Measurements from ENCODE around the gene ZBTB34.

The ZBTB34 gene

DNA sequence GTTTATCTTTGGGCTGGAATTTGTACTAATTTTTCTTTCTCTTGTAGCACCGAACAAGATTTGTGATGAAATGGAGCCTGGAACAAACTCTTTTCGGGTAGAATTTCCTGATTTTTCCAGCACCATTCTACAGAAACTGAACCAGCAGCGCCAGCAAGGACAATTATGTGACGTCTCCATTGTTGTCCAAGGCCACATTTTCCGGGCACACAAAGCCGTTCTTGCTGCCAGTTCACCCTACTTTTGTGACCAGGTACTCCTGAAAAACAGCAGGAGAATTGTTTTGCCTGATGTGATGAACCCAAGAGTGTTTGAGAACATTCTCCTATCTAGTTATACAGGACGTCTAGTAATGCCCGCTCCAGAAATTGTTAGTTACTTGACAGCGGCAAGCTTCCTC is 28.0 kb upstream of the ZBTB34 start:
- Histone ChIP-seq H3K4me1 (ENCODE audit: insufficient read depth, low read length) (no peaks in the 10 kb centered on the region), H3K4me3 (ENCODE audit: low read depth in 1 of 2, low read length in 2 of 2) (no peak overlapping the region), H3K27me3 (ENCODE audit: control insufficient read depth in 1 of 2, insufficient read depth in 2 of 2, low read length in 2 of 2) (no peaks in the 10 kb centered on the region), H3K9ac (ENCODE audit: low read length) (no peak overlapping the region), H3K27ac (ENCODE audit: low read depth, low read length) (no peak overlapping the region), H3K9me3 (ENCODE audit: low read length) (no peaks in the 10 kb centered on the region), H3K36me3 (ENCODE audit: insufficient read depth, low read length) (peaks cover 22% of the 10 kb centered on the region)

DNA sequence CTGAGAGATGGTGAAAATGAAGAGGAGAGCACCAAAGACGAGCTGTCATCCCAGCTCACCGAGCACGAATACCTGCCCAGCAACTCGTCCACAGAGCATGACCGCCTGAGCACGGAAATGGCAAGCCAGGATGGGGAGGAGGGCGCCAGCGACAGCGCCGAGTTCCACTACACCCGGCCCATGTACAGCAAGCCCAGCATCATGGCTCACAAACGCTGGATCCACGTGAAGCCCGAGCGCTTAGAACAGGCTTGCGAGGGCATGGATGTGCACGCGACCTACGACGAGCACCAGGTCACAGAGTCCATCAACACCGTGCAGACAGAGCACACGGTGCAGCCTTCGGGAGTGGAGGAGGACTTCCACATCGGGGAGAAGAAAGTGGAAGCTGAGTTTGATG is 27.4 kb upstream of the ZBTB34 start:
- H3K4me3 ChIP-seq (ENCODE audit: low read depth in 1 of 2, low read length in 2 of 2) = no peak overlapping the region
- no peaks in the 10 kb centered on the region for H3K27me3 ChIP-seq (ENCODE audit: control insufficient read depth in 1 of 2, insufficient read depth in 2 of 2, low read length in 2 of 2)
- no peaks in the 10 kb centered on the region for H3K4me1 ChIP-seq (ENCODE audit: insufficient read depth, low read length)
- no peak overlapping the region for H3K27ac ChIP-seq (ENCODE audit: low read depth, low read length)
- peaks cover 22% of the 10 kb centered on the region for H3K36me3 ChIP-seq (ENCODE audit: insufficient read depth, low read length)
- no peaks in the 10 kb centered on the region for H3K9me3 ChIP-seq (ENCODE audit: low read length)
- H3K9ac ChIP-seq (ENCODE audit: low read length) = no peak overlapping the region

DNA sequence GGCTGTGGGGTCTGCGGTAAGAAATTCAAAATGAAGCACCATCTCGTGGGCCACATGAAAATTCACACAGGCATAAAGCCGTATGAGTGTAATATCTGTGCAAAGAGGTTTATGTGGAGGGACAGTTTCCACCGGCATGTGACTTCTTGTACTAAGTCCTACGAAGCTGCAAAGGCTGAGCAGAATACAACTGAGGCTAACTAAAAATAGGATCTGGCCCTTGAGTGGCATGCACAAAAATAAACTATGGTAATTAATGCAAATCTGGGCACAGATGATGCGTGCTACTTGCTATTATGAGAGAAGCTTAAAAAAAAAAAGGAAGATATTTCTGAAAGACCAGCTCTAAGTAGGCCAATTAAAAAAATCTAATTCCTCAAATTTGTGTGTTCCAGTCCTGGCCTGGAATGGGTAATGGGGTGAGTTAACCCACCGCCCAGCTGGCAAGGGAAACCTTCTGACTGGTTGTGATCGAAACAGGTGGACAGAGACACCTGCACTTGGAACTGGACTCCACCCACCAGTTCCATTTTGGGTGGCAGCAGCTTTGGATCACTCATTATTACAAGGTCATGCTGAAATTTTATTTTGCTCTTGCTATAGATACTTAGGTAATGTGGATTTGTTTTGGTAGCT is 26.6 kb upstream of the ZBTB34 start:
- no peak overlapping the region for H3K9ac ChIP-seq (ENCODE audit: low read length)
- no peaks in the 10 kb centered on the region for H3K9me3 ChIP-seq (ENCODE audit: low read length)
- H3K27me3 ChIP-seq (ENCODE audit: control insufficient read depth in 1 of 2, insufficient read depth in 2 of 2, low read length in 2 of 2) = no peaks in the 10 kb centered on the region
- H3K4me1 ChIP-seq (ENCODE audit: insufficient read depth, low read length) = peaks cover 6% of the 10 kb centered on the region
- H3K36me3 ChIP-seq (ENCODE audit: insufficient read depth, low read length) = peaks cover 22% of the 10 kb centered on the region
- H3K27ac ChIP-seq (ENCODE audit: low read depth, low read length) = no peak overlapping the region
- no peak overlapping the region for H3K4me3 ChIP-seq (ENCODE audit: low read depth in 1 of 2, low read length in 2 of 2)

DNA sequence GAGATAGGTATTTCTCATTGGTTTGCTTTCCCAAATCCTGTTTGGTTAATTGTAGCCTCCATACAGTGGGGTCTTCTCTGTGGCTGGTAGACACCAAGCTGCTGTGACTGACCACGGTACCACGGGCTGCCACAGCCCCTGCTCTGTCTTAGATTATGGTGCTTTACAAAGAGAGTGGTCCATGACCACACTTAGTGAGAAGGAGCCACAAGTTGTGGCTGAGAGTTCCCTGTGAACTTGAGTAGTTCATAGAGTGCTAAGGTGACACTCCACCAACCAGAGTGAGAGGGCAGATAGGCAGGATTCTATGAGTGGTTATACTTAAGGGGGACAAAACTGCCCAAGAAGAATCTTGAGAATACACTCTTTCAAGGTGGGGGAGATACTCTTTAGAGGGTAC is 25.8 kb upstream of the ZBTB34 start:
- H3K9ac ChIP-seq (ENCODE audit: low read length) = no peak overlapping the region
- H3K4me3 ChIP-seq (ENCODE audit: low read depth in 1 of 2, low read length in 2 of 2) = no peak overlapping the region
- H3K4me1 ChIP-seq (ENCODE audit: insufficient read depth, low read length) = peaks cover 6% of the 10 kb centered on the region
- H3K27me3 ChIP-seq (ENCODE audit: control insufficient read depth in 1 of 2, insufficient read depth in 2 of 2, low read length in 2 of 2) = no peaks in the 10 kb centered on the region
- H3K36me3 ChIP-seq (ENCODE audit: insufficient read depth, low read length) = peaks cover 22% of the 10 kb centered on the region
- no peak overlapping the region for H3K27ac ChIP-seq (ENCODE audit: low read depth, low read length)
- H3K9me3 ChIP-seq (ENCODE audit: low read length) = no peaks in the 10 kb centered on the region

DNA sequence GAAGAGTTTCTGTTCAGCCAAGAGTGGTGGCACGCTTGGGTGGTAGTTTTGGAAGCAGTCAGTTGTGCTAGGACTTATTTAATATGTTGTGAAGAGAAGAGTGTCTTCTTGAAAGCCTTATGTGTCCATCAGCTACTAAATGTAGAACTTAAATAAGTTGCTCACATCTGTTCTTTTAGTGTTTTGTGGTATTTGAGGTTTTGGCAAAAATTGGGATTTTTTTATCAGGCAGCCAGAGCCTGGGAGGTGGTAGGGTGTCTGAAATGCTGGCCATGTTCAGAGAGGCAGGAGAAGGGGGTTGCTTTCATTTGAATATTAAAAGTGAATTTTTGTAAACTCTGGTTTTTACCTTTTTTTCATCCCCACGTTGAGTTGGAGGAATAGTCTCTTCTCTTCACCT is 24.2 kb upstream of the ZBTB34 start:
- no peaks in the 10 kb centered on the region for H3K9me3 ChIP-seq (ENCODE audit: low read length)
- peaks cover 6% of the 10 kb centered on the region for H3K4me1 ChIP-seq (ENCODE audit: insufficient read depth, low read length)
- H3K27me3 ChIP-seq (ENCODE audit: control insufficient read depth in 1 of 2, insufficient read depth in 2 of 2, low read length in 2 of 2) = no peaks in the 10 kb centered on the region
- H3K4me3 ChIP-seq (ENCODE audit: low read depth in 1 of 2, low read length in 2 of 2) = no peak overlapping the region
- H3K36me3 ChIP-seq (ENCODE audit: insufficient read depth, low read length) = peaks cover 22% of the 10 kb centered on the region
- no peak overlapping the region for H3K27ac ChIP-seq (ENCODE audit: low read depth, low read length)
- no peak overlapping the region for H3K9ac ChIP-seq (ENCODE audit: low read length)

DNA sequence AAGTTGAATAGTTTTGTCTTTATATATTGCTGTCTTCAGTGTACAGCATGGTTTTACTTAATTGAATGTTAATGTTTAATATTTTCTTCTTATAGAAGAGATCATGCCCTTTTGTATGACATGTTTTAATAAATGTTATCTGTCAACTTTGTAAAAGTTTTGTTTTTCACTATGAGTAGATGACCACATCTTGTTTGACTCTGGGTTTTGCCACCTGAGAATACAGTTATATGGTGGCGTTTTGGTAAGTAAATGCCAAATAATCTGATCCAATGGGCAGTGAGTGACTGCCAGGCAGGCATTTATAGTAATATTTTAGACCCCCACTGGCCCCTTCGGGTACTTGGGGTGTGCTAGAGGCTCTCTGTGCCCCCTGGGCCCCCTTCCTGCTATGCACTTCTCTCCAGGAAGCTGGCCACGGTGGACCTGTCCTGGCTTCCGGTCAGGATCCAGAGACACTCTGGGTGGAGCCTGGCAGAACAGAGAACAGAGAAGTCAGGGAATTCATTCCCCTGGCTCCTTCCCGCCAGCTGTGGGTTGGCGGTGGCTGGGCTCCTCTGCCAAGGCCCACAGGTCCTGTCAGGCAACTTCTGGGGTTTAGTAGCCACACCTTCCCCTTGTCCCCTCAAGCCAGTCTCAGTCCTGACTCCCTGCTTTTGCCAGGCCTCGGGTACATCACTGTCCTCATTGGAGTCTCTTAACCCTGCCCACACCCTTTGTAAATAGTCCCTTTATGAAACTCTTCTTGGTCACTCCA is 22.2 kb upstream of the ZBTB34 start:
- H3K9ac ChIP-seq (ENCODE audit: low read length) = no peak overlapping the region
- H3K36me3 ChIP-seq (ENCODE audit: insufficient read depth, low read length) = peaks cover 10% of the 10 kb centered on the region
- H3K9me3 ChIP-seq (ENCODE audit: low read length) = no peaks in the 10 kb centered on the region
- peaks cover 6% of the 10 kb centered on the region for H3K4me1 ChIP-seq (ENCODE audit: insufficient read depth, low read length)
- H3K27ac ChIP-seq (ENCODE audit: low read depth, low read length) = no peak overlapping the region
- no peak overlapping the region for H3K4me3 ChIP-seq (ENCODE audit: low read depth in 1 of 2, low read length in 2 of 2)
- H3K27me3 ChIP-seq (ENCODE audit: control insufficient read depth in 1 of 2, insufficient read depth in 2 of 2, low read length in 2 of 2) = no peaks in the 10 kb centered on the region

DNA sequence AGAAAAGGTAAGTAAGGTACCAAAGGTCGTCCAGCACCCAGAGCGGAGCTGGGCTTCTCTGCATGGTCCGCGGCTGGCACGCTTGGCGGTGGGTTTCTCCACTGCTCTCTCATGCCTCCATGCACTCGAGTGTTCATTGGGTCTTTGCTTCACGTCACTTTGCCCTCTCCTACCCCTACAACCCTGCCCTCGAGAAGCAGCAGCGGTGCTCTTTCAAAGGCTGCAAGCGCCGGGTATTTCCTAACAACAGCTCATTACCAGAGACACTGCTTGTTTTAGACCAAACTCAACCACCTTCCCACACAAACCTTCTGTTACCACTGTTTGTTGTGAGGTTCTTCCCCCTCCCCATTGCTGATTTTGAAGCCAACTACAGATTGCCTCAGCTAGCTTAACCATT is 21.5 kb upstream of the ZBTB34 start:
- Histone ChIP-seq H3K9me3 (ENCODE audit: low read length) (no peaks in the 10 kb centered on the region), H3K27ac (ENCODE audit: low read depth, low read length) (no peak overlapping the region), H3K4me3 (ENCODE audit: low read depth in 1 of 2, low read length in 2 of 2) (no peak overlapping the region), H3K36me3 (ENCODE audit: insufficient read depth, low read length) (peaks cover 3% of the 10 kb centered on the region), H3K9ac (ENCODE audit: low read length) (no peak overlapping the region), H3K27me3 (ENCODE audit: control insufficient read depth in 1 of 2, insufficient read depth in 2 of 2, low read length in 2 of 2) (no peaks in the 10 kb centered on the region), H3K4me1 (ENCODE audit: insufficient read depth, low read length) (peaks cover 6% of the 10 kb centered on the region)

DNA sequence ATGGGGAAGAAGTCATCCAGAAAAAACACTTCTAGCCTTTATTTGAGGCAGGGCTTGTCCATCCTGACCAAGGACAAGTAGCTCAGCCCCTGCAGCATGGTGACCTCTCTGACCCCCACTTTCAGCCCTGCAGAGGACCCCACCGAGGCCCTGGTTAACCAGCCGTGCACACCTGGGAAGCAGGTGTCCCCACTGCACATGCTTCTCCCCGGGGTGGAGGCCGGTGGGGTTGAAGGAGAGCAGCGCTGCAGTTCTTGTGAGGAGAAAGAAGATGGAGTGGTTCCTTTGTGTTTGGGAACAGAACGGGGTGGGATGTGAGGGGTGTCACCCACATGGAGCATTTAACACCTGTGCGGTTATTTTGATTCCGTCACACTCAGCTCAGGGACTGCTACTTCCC is 21.1 kb upstream of the ZBTB34 start:
- Histone ChIP-seq H3K27ac (ENCODE audit: low read depth, low read length) (no peak overlapping the region), H3K27me3 (ENCODE audit: control insufficient read depth in 1 of 2, insufficient read depth in 2 of 2, low read length in 2 of 2) (no peaks in the 10 kb centered on the region), H3K4me3 (ENCODE audit: low read depth in 1 of 2, low read length in 2 of 2) (no peak overlapping the region), H3K9ac (ENCODE audit: low read length) (no peak overlapping the region), H3K36me3 (ENCODE audit: insufficient read depth, low read length) (no peaks in the 10 kb centered on the region), H3K9me3 (ENCODE audit: low read length) (no peaks in the 10 kb centered on the region), H3K4me1 (ENCODE audit: insufficient read depth, low read length) (peaks cover 6% of the 10 kb centered on the region)

DNA sequence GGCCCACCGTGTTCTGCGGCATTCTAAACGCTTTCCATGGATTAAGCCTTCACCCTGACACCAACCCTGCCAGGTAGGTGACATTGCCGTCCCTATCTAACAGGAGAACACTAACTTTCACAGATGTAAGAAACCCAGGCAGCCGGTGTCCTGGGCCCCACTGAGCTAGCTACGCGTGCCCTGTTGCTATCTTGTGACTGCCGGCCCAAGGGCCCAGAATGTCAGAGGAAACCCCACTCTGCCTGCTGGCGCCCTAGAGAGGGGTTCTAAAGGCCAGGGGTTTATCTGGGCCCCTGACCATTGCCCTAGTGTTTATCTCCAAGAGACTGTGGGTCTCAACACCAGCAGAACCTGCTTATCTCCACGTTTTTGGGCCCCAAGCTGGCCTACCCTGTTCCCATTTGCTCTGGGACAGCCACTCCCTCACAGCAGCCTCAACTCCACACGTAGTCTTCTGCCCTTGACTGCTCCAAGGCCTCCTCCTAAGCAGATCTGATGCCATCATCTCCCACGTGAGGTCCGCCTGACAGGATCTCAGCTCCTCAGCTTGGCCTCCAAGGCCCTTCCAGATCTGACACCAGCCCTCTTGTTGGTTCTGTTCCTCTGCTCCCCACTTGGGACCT is 18.1 kb upstream of the ZBTB34 start:
- H3K27me3 ChIP-seq (ENCODE audit: control insufficient read depth in 1 of 2, insufficient read depth in 2 of 2, low read length in 2 of 2) = no peaks in the 10 kb centered on the region
- no peaks in the 10 kb centered on the region for H3K36me3 ChIP-seq (ENCODE audit: insufficient read depth, low read length)
- no peaks in the 10 kb centered on the region for H3K9me3 ChIP-seq (ENCODE audit: low read length)
- no peak overlapping the region for H3K9ac ChIP-seq (ENCODE audit: low read length)
- peaks cover 6% of the 10 kb centered on the region for H3K4me1 ChIP-seq (ENCODE audit: insufficient read depth, low read length)
- H3K4me3 ChIP-seq (ENCODE audit: low read depth in 1 of 2, low read length in 2 of 2) = no peak overlapping the region
- no peak overlapping the region for H3K27ac ChIP-seq (ENCODE audit: low read depth, low read length)

DNA sequence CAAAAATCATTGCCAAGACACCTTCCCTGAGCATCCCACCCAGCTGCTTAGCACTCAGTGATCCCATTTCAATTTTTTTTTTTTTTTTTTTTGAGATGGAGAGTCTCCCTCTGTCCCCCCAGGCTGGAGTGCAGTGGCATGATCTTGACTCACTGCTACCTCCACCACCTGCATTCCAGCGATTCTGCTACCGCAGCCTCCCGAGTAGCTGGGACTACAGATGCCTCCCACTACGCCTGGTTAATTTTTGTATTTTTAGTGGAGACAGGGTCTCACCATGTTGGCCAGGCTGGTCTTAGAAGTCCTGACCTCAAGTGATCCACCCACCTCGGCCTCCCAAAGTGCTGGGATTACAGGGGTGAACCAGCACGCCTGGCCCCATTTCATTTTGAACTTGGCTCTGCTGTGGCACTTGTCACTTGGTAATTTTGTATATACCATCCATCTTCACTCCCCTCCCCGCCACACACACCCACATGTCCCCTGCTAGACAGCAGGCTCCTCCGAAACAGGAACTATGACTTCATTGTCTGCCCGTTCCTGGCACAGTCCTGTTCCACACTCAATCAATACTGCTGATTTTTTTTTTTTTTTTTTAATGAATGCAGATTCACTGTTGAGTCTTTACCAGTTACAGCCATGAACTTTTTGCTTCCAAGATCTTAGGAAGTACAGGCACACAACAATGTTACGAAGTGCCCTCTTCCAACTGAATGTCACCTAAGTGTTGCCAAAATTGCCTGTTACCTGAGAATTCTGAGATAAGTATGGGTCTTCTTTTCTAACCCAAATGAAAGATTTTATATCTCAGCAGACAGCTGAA is 17.3 kb upstream of the ZBTB34 start:
- Histone ChIP-seq H3K9me3 (ENCODE audit: low read length) (no peaks in the 10 kb centered on the region), H3K4me1 (ENCODE audit: insufficient read depth, low read length) (peaks cover 5% of the 10 kb centered on the region), H3K9ac (ENCODE audit: low read length) (no peak overlapping the region), H3K27ac (ENCODE audit: low read depth, low read length) (no peak overlapping the region), H3K27me3 (ENCODE audit: control insufficient read depth in 1 of 2, insufficient read depth in 2 of 2, low read length in 2 of 2) (no peaks in the 10 kb centered on the region), H3K36me3 (ENCODE audit: insufficient read depth, low read length) (no peaks in the 10 kb centered on the region), H3K4me3 (ENCODE audit: low read depth in 1 of 2, low read length in 2 of 2) (no peak overlapping the region)

DNA sequence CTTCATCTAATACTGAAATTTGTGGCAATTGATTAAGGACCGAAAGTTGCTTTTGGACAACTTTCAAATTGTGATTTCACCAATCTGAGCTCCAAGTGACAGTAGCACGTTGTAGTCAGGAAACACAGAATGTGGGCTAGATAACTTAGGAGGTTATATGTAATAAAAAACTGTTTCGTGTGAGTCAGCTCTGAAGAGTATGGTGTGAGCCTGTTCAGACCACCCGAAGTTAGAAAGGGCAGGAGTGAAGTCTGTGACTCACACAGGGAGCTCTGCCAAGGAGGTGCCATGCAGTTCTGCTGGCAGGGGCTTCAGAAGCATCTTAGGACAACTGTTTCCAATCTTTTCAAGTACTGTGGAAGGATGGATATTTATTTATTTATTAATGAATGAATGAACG is 16.4 kb upstream of the ZBTB34 start:
- no peaks in the 10 kb centered on the region for H3K36me3 ChIP-seq (ENCODE audit: insufficient read depth, low read length)
- no peak overlapping the region for H3K27ac ChIP-seq (ENCODE audit: low read depth, low read length)
- H3K27me3 ChIP-seq (ENCODE audit: control insufficient read depth in 1 of 2, insufficient read depth in 2 of 2, low read length in 2 of 2) = no peaks in the 10 kb centered on the region
- H3K4me3 ChIP-seq (ENCODE audit: low read depth in 1 of 2, low read length in 2 of 2) = no peak overlapping the region
- no peaks in the 10 kb centered on the region for H3K9me3 ChIP-seq (ENCODE audit: low read length)
- H3K4me1 ChIP-seq (ENCODE audit: insufficient read depth, low read length) = no peaks in the 10 kb centered on the region
- no peak overlapping the region for H3K9ac ChIP-seq (ENCODE audit: low read length)
